Hepatocyte (in vitro differentiated cells): ENCODE results near the gene ACTR1A. TPM values are rescaled to one million over a fixed set of nuclear protein-coding genes. Genes with fewer than 3 reads are reported as not detected.
A peak's percentile ranks its signal among the peaks of the same experiment; 100 is the strongest.

ENCODE experiments used
- DNase-seq: peaks from one replicate; pipeline ENCODE4 v3.0.0-alpha.2; 2016; ENCODE audit warnings: low spot score
- H2AFZ ChIP-seq: fragments of 200-600 bp; sonication (generic); 2 replicates; pipeline ENCODE4 v1.6.0; 2016; ENCODE audit warnings: antibody characterized with exemption, mild to moderate bottlenecking
- H3K27ac ChIP-seq: fragments of 200-600 bp; sonication (generic); 2 replicates; pipeline ENCODE4 v1.5.1; 2016; ENCODE audit warnings: mild to moderate bottlenecking
- H3K27me3 ChIP-seq: fragments of 200-600 bp; sonication (generic); 2 replicates; pipeline ENCODE4 v1.6.1; 2016
- H3K36me3 ChIP-seq: fragments of 200-600 bp; sonication (generic); replicated peaks from 2 replicates; pipeline ENCODE4 v1.5.1; 2016; ENCODE audit warnings: low read depth; ENCODE audit not compliant: insufficient read depth
- H3K4me1 ChIP-seq: fragments of 200-600 bp; sonication (generic); 2 replicates; pipeline ENCODE4 v1.5.1; 2016; ENCODE audit warnings: mild to moderate bottlenecking, moderate library complexity; ENCODE audit not compliant: insufficient read depth
- H3K4me2 ChIP-seq: fragments of 200-600 bp; sonication (generic); 2 replicates; pipeline ENCODE4 v1.6.0; 2016
- H3K4me3 ChIP-seq: fragments of 200-600 bp; sonication (generic); 2 replicates; pipeline ENCODE4 v1.5.1; 2016; ENCODE audit warnings: mild to moderate bottlenecking
- H3K79me2 ChIP-seq: fragments of 200-600 bp; sonication (generic); 2 replicates; pipeline ENCODE4 v1.6.0; 2017; ENCODE audit warnings: mild to moderate bottlenecking
- H3K9me2 ChIP-seq: fragments of 200-600 bp; sonication (generic); replicated peaks from 2 replicates; pipeline ENCODE4 v1.6.0; 2017; ENCODE audit warnings: mild to moderate bottlenecking; ENCODE audit not compliant: insufficient read depth
- H3K9me3 ChIP-seq: fragments of 200-600 bp; sonication (generic); 2 replicates; pipeline ENCODE4 v1.5.1; 2016; ENCODE audit warnings: low read depth, mild to moderate bottlenecking
- H4K20me1 ChIP-seq: fragments of 200-600 bp; sonication (generic); 2 replicates; pipeline ENCODE4 v1.6.0; 2016; ENCODE audit warnings: mild to moderate bottlenecking; ENCODE audit not compliant: insufficient read depth, poor library complexity, severe bottlenecking
- EZH2 ChIP-seq: fragments of 200-600 bp; sonication (generic); IDR thresholded peaks from 2 replicates; pipeline ENCODE4 v1.6.1; 2016; ENCODE audit warnings: antibody characterized with exemption, mild to moderate bottlenecking, borderline replicate concordance
- EZH2phosphoT487 ChIP-seq: fragments of 200-600 bp; sonication (generic); IDR thresholded peaks from one replicate; pipeline ENCODE4 v1.6.1; 2018; ENCODE audit warnings: antibody characterized with exemption, mild to moderate bottlenecking, low read depth, moderate library complexity; ENCODE audit not compliant: unreplicated experiment, severe bottlenecking
- WGBS: methylation state at CpG from one replicate; pipeline ENCODE4 v1.1.6; 2016; ENCODE audit warnings: low lambda C conversion rate; ENCODE audit errors: missing lambda C conversion rate; 5-methylcytosine and 5-hydroxymethylcytosine counted together
- polyA plus RNA-seq: library from polyadenylated mRNA; unstranded; fragments of >200 nt; fragmentation: Nextera tagmentation; extraction: Ambion mirVana; gene quantifications from 2 replicates; pipeline ENCODE4 v1.2.1, GENCODE V29; 2016
- total RNA-seq: library from RNA; depleted of rRNA; stranded (reverse); fragments of >200 nt; gene quantifications from 2 replicates; pipeline ENCODE4 v1.2.3, GENCODE V29; 2014
- TF ChIP-seq, protein P1 (sequence below): fragments of 200-600 bp; sonication (generic); IDR thresholded peaks from 2 replicates; pipeline ENCODE4 v1.5.1; 2016; ENCODE audit warnings: antibody characterized with exemption, mild to moderate bottlenecking; ENCODE audit not compliant: poor library complexity

The ACTR1A gene
- total and polyA plus RNA-seq, 2 experiments from 2014 or later, result 86.7 to 90.7 TPM

DNA sequence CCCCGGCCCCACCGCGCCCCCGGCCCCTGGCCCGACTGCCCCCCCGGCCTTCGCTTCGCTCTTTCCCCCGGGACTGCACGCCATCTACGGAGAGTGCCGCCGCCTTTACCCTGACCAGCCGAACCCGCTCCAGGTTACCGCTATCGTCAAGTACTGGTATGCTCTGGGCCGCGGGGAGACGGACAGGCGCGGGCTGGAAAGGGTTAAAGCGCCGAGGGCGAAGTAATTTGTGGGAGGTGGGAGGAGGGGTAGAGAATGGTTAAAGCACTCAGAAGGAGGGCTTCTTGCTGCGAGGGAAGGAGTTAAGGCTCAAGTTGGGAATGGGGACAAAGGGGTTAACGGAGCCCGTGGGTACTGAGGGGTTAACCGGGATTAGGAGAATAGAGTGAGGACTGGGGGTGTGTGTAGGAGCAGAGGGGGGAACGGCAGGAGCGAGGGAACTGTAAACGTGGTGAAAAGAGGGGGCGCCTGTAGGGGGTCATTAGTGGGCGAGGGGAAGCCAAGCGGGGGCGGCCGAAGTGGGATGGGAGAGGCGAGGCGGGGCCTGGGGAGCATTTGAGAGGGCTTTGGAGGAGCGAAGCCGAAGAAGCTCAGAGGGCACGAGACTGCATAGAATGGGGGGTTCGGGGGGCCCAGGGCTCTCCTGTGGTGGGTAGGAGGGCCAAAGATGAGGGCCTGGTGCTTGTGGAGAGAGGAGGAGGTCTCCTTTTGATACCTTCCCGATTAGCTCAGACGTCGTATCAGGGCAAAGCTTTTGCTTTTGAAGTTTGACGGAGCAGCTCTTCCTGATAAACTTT is 1.9 kb upstream of the ACTR1A start:
- peak; percentile 62 for DNase-seq
- H2AFZ ChIP-seq, result peak overlapping the region; percentile 47
- H4K20me1 ChIP-seq, result peaks cover 60% of the 10 kb centered on the region
- no peaks in the 10 kb centered on the region for H3K9me2 ChIP-seq
- H3K4me2 ChIP-seq, result peak overlapping the region; percentile 88
- H3K36me3 ChIP-seq, result no peaks in the 10 kb centered on the region
- H3K79me2 ChIP-seq, result peaks cover 70% of the 10 kb centered on the region
- 2% methylated on average over 30 of the region's 47 CpGs for WGBS
- TF ChIP-seq EZH2, result no peak
- TF ChIP-seq, protein P1, sequence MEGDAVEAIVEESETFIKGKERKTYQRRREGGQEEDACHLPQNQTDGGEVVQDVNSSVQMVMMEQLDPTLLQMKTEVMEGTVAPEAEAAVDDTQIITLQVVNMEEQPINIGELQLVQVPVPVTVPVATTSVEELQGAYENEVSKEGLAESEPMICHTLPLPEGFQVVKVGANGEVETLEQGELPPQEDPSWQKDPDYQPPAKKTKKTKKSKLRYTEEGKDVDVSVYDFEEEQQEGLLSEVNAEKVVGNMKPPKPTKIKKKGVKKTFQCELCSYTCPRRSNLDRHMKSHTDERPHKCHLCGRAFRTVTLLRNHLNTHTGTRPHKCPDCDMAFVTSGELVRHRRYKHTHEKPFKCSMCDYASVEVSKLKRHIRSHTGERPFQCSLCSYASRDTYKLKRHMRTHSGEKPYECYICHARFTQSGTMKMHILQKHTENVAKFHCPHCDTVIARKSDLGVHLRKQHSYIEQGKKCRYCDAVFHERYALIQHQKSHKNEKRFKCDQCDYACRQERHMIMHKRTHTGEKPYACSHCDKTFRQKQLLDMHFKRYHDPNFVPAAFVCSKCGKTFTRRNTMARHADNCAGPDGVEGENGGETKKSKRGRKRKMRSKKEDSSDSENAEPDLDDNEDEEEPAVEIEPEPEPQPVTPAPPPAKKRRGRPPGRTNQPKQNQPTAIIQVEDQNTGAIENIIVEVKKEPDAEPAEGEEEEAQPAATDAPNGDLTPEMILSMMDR, result no peak
- TF ChIP-seq EZH2phosphoT487, result no peak
- H3K4me3 ChIP-seq, result peak overlapping the region; percentile 97
- no peaks in the 10 kb centered on the region for H3K27me3 ChIP-seq
- peak overlapping the region; percentile 75 for H3K27ac ChIP-seq
- peaks cover 17% of the 10 kb centered on the region for H3K4me1 ChIP-seq
- no peaks in the 10 kb centered on the region for H3K9me3 ChIP-seq

- H3K9me3 ChIP-seq, result no peaks in the 10 kb centered on the region
- H3K4me1 ChIP-seq, result peaks cover 17% of the 10 kb centered on the region
- peak within 1 kb of the TSS; percentile 47 for H2AFZ ChIP-seq
- peaks cover 64% of the 10 kb centered on the region for H4K20me1 ChIP-seq
- no peaks in the 10 kb centered on the region for H3K36me3 ChIP-seq
- no peaks in the 10 kb centered on the region for H3K27me3 ChIP-seq
- peak; percentile 100 for DNase-seq
- H3K79me2 ChIP-seq, result peaks cover 70% of the 10 kb centered on the region
- TF ChIP-seq, protein P1, result peak; percentile 86
- no peak for TF ChIP-seq EZH2
- WGBS, result 4% methylated on average over 11 of the region's 44 CpGs
- peak within 1 kb of the TSS; percentile 88 for H3K4me2 ChIP-seq
- peak within 1 kb of the TSS; percentile 97 for H3K4me3 ChIP-seq
- H3K9me2 ChIP-seq, result no peaks in the 10 kb centered on the region
- peak within 1 kb of the TSS; percentile 75 for H3K27ac ChIP-seq
Observed at GRCh38 chr10:102503264-102504178, 1.0 kb upstream of the ACTR1A start, which contains the start of gene SUFU. TSS of gene SUFU (plus strand) at chr10:102503972. CDS start at chr10:102504153, 181 bp downstream.

DNA sequence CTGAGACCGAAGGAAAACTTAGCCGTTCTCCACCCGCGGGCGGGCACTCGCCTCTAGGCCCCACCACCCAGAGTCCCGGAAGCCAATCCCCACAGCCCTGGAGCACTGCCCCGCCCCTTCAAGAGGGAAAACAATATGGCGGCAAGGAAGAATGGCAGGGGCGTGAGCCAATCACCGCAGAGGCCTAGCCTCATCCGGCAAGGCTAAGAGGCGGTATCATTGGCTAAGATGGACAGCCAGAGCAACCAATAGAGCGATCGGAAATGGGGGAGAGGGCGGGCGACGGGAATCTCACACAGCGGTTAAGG is 529 bp downstream of the ACTR1A start:
- H3K27ac ChIP-seq, result peak overlapping the region; percentile 56
- H3K4me1 ChIP-seq, result peaks cover 17% of the 10 kb centered on the region
- peaks cover 70% of the 10 kb centered on the region for H3K79me2 ChIP-seq
- H3K4me2 ChIP-seq, result peak overlapping the region; percentile 79
- peak overlapping the region; percentile 62 for H2AFZ ChIP-seq
- no peaks in the 10 kb centered on the region for H3K27me3 ChIP-seq
- H4K20me1 ChIP-seq, result peaks cover 61% of the 10 kb centered on the region
- H3K4me3 ChIP-seq, result peak overlapping the region; percentile 41
- WGBS, result 0% methylated on average over 19 of the region's 19 CpGs
- H3K9me3 ChIP-seq, result no peaks in the 10 kb centered on the region
- TF ChIP-seq, protein P1, result no peak
- no peaks in the 10 kb centered on the region for H3K9me2 ChIP-seq
- peak; percentile 99 for DNase-seq
- H3K36me3 ChIP-seq, result no peaks in the 10 kb centered on the region
